HG03064 (cell line): Measurements from ENCODE around the gene NFE2.
"Not testable (repeated sequence)": the region's sequence is repeated elsewhere in the genome, so short reads cannot be mapped to it uniquely, and the experiment has no call there.

ENCODE experiments used
- ATAC-seq: cut with Tn5 transposase; IDR thresholded peaks from one replicate; pipeline ENCODE4 v1.9.1; 2021; ENCODE audit warnings: low read depth; ENCODE audit not compliant: unreplicated experiment

The NFE2 gene

DNA sequence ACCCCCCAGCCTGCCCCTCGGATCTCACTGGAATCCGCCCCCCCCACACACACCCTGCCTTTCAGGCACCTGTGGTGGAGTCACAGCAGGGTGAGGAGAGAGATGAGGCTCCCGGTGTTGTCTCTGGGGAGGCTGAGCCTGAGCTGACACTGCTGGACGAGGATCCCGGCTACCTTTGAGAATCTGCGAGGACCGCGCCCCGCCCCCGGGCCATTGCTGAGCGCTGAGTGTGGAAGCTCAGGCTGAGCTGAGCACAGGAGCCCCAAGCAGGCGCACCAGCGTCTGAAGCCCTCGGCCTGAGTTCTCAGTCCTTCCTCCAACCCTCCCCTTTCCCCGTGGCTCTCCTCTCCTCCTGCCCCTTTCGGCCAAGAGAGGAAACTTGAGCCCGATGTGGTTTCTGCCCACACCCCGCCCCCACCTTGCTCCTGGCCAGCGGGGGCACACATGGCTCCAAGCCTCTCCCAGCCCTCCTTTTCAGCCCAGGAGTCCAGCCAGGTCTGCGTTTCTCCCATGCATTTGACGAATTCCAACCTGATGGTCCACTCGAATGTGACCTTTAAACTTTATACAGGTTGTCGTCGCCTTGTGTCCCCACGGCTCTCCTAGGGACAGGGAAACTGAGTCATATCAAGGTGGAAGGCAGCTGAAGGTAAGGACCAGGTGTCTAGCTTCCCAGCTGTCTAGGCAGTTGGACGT is at the start of gene NFE2:
TSS of gene NFE2 (minus strand) at position 284 of the 696 bp plus-strand sequence. CDS start 5,767 bp downstream, outside the sequence.
- no peak for ATAC-seq

DNA sequence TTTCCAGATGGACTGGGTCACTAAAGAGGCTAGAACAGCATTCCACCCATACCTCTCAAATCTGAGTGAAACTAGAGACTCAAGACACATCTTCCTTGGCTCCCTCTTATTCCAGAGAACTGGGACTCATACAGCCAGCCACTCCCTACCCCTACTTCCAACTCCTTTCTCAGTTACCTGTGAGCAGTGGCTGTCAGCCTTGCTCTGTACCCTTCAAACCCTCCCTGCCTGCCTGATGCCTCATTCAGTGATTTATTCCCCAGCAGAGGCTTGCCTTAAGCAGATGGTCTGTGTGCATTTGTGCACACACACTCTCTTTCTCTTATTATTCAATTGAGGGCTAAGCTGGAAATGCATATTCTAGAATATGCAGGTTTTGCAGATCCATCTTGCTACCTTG is 48.9 kb upstream of the NFE2 start:
- ATAC-seq: no peak

DNA sequence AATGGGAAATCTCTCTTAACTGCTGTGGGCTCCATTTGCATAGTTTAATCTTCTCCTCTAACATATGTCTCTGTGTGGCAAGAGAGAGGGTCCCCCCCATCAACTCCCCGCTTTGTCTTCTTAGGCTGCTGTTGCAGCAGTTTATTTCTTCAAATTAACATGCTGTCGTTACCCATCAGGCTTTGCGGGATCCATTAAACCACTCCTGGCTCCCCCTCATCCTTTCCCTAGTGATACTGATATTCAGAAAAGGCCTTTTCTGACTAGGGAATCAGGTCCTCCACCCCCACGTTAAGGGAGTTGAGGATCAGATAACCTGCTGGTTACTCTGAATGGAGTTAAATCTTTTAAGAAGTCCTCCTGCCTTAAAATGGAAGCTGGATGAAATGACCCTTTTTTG is 48.2 kb upstream of the NFE2 start:
- no peak for ATAC-seq

DNA sequence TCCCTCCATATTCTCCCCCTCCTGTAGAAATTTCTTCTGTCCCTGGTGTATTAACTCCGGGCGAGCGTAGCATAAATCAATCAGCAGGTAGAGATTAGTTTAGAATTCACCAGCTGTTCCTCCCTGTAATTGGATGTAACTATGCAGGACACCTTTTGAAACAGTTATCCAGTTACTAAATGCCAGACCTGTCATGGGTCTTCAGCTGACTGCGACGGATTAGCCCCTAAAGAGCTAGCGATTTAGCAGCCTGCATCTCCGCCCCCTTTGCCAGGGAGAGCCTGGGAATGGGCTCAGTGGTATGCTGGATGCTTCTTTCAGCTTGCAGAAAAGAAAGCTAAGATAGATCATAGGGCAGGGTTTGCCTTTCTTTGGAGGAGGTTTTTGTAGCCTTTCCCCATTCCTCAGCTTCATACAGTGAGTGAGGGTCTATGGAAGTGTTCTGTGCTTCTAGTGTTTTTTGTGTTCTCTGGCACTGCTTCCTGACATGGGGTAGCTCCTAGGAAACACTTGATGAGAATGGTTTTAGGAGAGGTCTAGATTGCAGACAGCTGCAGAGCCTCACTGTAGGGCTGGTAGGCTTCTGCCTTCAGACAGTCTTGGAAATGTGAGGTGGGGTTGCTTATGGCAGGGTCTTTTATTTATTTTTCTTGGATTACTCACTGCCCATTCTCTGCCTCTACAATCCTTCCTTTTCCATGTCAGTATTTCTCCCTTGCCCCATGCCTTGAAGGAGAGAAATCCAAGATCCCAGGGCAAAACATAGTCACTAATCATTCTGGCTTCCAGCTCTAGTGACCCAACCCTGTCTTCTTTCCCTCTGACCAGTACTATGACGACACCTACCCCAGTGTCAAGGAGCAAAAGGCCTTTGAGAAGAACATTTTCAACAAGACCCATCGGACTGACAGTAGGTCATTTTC is 40.8 kb upstream of the NFE2 start:
- no peak for ATAC-seq

DNA sequence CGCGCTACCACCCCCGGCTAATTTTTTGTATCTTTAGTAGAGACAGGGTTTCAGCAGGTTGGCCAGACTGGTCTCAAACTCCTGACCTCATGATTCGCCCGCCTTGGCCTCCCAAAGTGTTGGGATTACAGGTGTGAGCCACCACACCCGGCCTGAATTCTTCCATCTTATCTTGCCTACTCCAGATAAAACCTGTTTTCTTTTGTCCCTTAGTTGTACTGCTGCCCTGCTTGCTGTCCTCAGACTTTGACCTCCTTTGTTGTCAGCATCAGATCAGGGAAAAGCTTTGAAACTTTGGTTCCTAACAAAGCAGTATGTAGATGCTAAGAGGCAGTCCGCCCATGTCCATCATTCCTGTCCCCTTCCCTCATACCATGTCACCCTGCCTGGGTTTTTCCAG is 40.0 kb upstream of the NFE2 start:
- ATAC-seq: no peak

DNA sequence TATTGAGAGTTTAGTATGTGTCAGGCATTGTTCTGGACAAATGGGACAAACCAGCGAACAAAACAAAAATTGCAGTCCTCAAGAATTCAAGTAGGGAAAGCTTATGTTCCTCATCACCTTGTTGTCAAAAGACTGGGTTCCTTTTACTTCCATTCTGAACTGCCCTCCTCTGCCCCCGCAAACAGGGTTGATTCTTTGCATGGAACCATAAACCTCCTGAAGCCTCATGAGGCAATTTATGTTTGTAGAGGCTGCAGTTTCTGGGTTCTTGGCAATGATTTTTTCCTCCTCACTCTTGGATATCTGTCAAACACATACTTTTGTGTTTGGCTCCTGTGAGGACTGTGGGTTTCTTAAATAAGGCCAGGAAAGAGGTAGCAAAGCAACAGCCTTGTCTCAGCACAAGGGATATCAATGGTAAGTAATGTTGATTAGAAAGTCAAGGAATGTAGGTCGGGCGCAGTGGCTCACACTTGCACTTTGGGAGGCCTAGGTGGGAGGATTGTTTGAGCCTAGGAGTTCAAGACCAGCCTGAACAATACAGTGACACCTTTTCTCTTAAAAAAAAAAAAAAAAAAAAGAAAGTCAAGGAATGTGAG is 38.0 kb upstream of the NFE2 start:
- ATAC-seq: no peak

DNA sequence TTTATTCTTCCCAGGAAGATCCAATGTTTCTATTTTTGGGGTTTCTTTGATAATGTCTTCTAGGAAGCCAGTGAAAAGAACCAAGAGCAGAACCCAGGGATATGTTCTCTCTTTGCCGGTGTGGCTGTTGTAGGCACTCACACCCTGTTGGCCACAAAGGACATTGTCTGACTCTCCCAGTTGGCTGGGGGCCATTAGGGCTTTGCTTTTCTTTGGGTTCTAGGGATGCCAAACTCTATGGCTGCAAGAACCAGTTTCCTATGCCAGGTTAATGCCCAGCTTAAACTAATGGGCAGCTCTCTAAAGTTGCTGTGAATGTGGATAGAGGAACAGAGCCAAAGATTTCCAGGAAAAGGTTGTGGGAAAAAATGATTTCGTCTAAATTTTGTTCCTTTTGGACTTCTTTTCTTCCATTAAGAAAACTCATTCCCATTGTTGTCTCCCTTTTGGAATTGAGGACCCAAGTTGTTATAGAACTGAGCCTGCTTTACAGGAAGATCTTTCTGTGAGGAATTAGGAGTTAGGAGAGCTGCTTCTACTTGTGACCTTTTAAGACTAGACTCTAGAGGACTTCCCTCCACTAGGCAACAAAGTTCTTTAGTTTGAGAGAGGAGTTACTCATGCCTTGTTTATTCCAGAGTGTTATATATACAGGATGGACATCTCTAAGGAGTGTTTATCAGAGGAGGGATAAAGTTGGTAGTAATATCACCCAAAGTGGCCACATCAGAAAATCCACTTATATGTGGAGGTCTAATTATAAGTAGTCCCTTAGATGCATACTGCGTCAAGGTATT is 37.2 kb upstream of the NFE2 start:
- ATAC-seq: no peak

DNA sequence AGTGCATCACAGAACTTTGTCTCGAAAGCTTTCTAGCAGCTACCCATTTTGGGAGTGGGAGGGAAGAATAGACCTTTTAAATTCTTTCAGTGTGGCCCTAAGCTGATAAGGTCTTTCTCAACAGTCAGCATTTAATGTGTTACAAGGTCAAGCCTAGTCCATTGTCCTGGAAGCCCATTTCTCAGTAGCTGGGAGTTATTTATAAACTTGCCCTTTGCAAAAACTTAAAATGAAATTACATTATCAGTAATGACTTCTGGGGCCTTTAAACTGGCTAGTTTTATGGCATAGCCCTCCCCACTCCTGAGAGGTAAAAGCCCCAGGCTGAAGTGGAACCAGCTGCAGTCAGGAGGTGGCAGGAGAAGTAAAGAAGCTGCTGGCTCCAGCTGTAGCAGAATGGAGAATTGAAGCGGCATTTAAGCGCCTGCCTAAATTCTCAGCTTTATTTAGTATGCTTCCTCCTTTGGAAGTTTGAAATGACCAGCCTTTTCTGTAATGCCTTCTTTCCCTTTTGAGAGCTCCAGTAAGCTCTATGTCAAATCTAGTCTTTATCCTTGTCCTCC is 36.5 kb upstream of the NFE2 start:
- ATAC-seq: no peak

DNA sequence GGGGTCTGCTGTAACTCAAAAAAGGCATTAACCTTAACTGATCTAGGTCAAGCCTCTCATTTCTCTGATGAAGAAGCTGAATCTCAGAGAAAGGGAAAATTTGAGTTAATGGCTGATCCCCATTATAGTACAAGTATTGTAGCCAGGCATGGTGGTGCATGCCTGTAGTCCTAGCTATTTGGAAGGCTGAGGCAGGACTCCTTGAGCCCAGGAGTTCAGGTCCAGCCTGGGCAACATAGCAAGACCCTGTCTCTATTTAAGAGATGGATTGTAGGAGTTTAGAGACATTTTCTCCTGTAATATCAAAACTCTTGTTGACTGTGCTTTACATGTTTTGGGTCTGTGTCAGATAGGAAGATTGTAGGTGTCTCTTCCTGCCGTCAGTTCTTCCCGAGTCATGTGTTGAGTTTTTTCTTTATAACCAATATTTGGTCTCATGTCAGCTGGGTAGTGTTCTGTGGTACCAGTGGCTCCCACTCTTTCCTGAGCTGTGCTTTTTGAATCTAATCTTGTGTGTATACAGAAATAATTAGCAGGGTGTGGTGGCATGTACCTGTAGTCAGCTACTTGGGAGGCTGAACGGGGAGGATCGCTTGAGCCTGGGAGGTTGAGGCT is 32.7 kb upstream of the NFE2 start:
- no peak for ATAC-seq

DNA sequence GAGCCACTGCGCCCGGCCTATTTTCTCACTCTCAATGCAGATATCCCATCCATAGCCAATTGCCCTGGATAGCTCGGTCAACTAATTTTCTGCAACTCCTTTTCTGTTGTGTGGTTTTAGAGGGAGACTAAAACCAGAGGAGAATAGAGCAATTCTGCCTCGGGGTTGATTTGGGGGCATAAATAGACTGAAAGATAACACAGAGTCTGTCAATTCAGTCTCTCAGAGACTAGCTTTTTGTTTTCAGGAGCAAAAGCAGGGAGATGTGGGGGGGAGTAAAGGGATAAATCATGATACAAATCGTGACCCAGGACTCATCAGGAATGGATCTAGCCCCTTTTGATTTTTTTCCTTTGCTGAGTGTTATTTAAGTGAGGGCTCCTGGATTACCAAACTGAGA is 30.6 kb upstream of the NFE2 start:
- no peak for ATAC-seq

DNA sequence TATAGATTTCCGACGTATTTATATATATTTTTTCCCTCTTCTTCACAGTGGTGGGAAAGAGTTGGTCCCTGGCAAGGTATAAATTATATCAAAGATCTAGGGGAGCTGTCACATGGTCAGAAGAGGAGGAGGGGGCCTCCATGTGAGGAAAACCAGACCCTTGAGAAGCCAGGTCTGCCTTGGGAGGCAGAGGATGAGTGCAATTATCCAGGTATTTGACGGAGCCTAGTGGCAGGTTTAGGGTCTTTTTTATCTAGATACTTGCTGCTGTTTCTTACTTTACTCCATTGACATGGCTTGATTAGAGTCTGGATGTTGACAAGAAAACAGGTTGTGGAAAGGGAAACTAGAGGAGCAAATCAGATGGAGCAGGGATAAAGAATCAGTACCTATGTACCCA is 29.6 kb upstream of the NFE2 start:
- no peak for ATAC-seq

DNA sequence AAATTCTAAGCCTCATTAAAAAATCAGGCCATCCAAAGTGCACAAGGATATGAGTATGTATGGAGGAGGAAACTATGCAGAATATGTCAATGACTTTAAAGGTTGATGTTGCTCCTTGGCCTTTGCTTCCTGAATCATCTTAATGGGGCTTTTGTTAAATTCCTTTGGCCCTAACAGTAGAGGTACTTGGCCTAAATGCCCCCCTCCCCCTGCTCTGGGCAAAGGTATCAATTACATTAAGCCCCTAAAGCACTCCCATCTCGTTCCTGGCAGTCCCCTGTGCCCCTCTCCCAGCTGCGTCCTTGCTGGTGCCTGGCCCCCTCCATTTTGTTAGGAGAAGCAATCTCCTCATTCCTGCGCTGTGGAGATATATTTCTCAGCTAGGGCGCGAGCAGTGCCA is 28.9 kb upstream of the NFE2 start:
- ATAC-seq: no peak

DNA sequence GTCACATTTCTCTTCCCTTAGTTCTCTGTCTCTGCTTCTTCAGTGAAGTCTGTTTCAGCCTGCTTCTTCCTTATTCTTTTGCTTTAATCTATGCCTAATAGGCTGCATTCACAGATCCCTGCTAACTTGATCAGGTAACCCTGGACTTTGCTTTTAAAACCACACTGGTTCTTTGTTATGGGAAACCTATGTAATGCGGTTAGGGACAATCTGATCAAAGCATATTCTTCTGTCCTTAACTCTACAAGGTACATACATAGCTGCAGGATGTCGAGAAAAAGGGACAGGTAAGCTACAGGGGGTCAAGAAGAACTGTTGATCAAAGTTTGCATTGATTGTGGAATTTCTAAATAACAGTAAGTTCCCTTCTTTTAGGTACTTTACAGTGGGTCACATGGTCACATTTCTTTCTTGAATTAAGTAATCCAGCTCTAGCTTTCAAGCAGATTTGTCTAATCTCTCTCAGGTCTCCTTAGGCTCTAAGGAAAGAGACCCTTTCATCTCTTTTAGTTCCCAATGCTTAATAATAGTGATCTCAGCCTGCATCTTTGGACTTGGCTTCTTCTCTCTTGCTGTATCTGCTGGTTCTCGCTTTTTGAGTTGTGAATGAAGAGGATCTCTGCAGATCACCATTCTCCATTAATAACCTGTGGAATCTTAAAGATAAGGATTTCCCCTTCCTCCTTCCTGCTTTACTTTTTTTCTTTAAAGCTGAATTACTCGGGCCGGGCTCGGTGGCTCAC is 28.0 kb upstream of the NFE2 start:
- ATAC-seq: no peak

DNA sequence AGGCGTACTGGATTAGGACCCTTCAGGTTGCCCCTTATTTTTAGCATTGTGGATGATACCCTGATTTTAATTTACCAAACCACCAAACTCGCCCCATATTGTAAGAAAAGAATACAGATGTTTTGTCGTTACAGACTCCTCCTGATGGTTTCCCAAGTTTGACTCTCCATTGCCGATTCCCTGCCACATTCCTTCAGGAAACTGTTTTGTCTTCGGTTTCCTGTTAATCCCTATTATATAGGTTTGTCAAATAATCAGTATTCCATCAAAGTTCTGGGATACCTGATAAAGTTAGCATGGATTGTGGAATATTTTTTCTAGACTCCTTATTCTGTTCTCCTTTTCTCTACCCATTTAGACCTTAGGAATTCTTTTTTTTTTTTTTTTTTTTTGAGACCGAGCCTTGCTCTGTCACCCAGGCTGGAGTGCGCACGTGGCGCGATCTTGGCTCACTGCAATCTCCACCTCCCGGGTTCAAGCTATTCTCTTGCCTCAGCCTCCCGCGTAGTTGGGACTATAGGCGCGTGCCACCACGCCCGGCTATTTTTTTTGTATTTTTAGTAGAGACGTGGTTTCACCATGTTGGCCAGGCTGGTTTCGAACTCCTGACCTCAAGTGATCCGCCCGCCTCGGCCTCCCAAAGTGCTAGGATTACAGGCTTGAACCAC is 24.8 kb upstream of the NFE2 start:
- ATAC-seq: not testable (repeated sequence)

DNA sequence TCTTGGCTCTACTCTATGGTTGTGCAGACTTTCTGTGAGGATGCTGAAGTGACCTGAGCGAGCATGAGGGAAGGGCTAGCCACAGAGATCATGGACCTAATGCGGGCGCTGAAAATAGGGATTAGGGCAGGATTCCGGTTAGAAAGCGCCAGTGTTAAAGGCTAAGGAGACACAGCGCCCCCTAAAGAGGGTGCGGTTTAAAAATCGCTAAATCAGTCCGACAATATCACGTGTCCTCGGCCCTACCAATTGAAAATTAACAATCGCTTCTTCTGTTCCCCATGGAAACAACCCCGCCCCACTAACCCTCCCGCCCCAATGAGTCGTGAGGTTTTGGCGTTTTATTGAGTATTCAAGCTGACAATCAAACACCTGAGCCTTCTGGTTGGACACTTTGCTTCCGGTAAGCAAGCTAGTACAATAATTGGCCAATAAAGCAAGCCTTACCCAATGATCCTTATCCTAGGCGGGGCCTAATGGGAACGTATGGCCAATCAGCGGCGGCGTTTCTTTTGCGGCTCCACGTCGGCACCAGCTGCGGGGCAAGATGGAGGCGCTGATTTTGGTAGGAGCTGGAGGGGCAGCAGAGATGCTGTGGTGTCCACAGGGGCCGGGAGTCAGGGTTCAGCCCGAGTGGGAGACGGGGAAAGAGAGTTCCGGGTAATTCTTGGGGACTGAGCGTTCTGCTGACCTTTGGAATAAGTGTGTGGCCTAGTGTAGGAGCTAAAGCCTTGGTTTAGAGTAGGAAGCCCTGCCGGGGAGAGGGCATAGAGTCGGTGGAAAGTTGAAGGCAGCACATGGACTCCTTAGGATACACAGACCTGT is 24.0 kb upstream of the NFE2 start, which contains the start of gene COPZ1:
TSS of gene COPZ1 (plus strand) at position 515 of the 825 bp plus-strand sequence. CDS start at position 548, 33 bp downstream.
- peak; percentile 97 for ATAC-seq

DNA sequence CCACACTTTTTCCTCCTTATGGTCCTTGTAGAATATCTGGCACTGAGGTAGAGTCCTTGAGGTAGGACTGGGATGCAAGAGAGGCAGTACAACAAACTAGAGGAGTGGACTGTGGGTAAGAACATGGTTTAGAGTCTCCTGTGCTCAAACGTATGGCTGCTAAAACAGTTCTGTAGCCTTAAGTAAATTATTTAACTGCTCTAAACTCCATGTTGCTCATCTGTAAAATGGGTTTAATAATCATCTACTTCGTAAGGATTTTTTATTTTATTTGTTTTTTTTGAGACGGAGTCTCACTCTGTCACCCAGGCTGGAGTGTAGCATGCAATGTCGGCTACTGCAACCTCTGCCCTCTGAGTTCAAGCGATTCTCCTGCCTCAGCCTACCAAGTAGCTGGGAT is 20.5 kb upstream of the NFE2 start:
- no peak for ATAC-seq

DNA sequence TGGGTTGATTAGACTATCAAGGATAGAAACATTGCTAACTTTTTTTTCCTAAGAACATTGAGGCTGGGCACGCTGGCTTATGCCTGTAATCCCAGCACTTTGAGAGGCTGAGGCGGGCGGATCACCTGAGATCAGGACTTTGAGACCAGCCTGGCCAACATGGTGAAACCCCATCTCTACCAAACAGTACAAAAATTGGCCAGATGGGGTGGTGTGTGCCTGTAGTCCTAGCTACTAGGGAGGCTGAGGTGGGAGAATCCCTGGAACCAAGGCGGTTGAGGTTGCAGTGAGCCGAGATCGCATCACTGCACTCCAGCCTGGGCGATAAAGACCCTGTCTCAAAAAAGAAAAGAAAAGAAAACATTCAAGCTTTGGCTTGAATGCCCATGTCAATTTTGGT is 11.5 kb upstream of the NFE2 start:
- not testable (repeated sequence) for ATAC-seq

DNA sequence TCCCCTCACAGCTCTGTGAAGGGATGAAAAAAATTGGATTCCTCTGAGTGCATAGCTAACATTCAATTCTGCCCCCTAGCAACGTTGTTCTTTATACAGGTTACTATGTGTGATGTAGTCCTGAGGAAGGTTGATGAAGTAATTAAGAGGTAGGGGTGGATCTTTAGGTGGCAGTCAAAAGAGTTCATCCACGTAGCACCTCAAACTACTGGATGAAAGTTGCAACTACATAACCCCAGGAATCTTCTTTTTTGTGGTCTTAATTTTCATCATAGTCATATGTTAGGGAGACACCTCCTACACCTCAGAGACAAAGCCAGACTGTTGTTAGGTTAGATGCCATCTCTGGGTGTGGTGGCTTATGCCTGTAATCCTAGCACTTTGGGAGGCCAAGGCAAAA is 10.2 kb upstream of the NFE2 start:
- no peak for ATAC-seq
